H1 (cell line): ENCODE data around the gene ADAMTS17. TPM values are rescaled to one million over a fixed set of nuclear protein-coding genes. Genes with fewer than 3 reads are reported as not detected.

Source experiments
- EGR1 ChIP-seq: IDR thresholded peaks from 2 replicates; pipeline ENCODE4 v1.6.1; 2011; ENCODE audit warnings: low read depth, low read length, borderline replicate concordance
- GABPA ChIP-seq: IDR thresholded peaks from 2 replicates; pipeline ENCODE4 v1.6.1; 2011; ENCODE audit warnings: mild to moderate bottlenecking, low read length, moderate library complexity, borderline replicate concordance; ENCODE audit not compliant: insufficient read depth
- RAD21 ChIP-seq, 2 experiments: IDR thresholded peaks in 1 of 2; conservative IDR thresholded peaks in 1 of 2; 2 replicates each; pipeline ENCODE4 v1.6.1; 2011; ENCODE audit warnings: low read depth in 2 of 2, low read length in 2 of 2, improper control_type of control experiment in 1 of 2, inconsistent platforms in 1 of 2, mild to moderate bottlenecking in 1 of 2, moderate library complexity in 1 of 2
- RBBP5 ChIP-seq: IDR thresholded peaks from 2 replicates; pipeline ENCODE4 v1.7.1; 2012; ENCODE audit warnings: low read depth, mild to moderate bottlenecking, inconsistent platforms, low read length, moderate library complexity, borderline replicate concordance
- SIX5 ChIP-seq: IDR thresholded peaks from 2 replicates; pipeline ENCODE4 v1.6.1; 2011; ENCODE audit warnings: mild to moderate bottlenecking, low read depth, low read length
- SP4 ChIP-seq: IDR thresholded peaks from 2 replicates; pipeline ENCODE4 v1.6.1; 2012; ENCODE audit warnings: low read length, inconsistent platforms
- TAF1 ChIP-seq: IDR thresholded peaks from 2 replicates; pipeline ENCODE4 v1.6.1; 2011; ENCODE audit warnings: mild to moderate bottlenecking, low read depth, low read length
- polyA plus RNA-seq, 7 experiments: library from polyadenylated mRNA; depleted of rRNA in 3 of 7; stranded (reverse) in 5 of 7; unstranded in 2 of 7; fragments of >200 nt in 5 of 7; fragments of 200-250 nt in 2 of 7; gene quantifications; 1 replicate in 5 of 7; 2 replicates in 1 of 7; 4 replicates in 1 of 7; pipeline versions ENCODE4 v1.2.1 to v1.2.3, GENCODE V29; 2011 to 2013; ENCODE audit warnings: missing spikeins in 2 of 7, mixed read lengths in 2 of 7
- total RNA-seq: library from RNA; stranded (reverse); fragmentation: NEBNext Ultra II Directional; extraction: Animal tissue kit (Norgen Biotek cat#: 25700); gene quantifications from 2 replicates; pipeline ENCODE4 v1.2.1, GENCODE V29; 2021
- TF ChIP-seq, protein P1 (sequence below): fragments of 300-600 bp; sonication (generic); IDR thresholded peaks from 2 replicates; pipeline ENCODE4 v1.7.1; 2012; ENCODE audit warnings: low read length, moderate library complexity, mild to moderate bottlenecking, inconsistent platforms; ENCODE audit not compliant: insufficient replicate concordance
- TF ChIP-seq, protein P2 (sequence below): IDR thresholded peaks from 2 replicates; pipeline ENCODE4 v1.6.1; 2012; ENCODE audit warnings: inconsistent platforms
- TF ChIP-seq, protein P3 (sequence below): IDR thresholded peaks from 2 replicates; pipeline ENCODE4 v1.6.1; 2012; ENCODE audit warnings: low read length, inconsistent platforms

Gene ADAMTS17
- total and polyA plus RNA-seq, 2 of the 8 experiments (the other 6 are each of a cell fraction or from before 2014, with no cell fraction given), result 0.51 to 1.7 TPM

DNA sequence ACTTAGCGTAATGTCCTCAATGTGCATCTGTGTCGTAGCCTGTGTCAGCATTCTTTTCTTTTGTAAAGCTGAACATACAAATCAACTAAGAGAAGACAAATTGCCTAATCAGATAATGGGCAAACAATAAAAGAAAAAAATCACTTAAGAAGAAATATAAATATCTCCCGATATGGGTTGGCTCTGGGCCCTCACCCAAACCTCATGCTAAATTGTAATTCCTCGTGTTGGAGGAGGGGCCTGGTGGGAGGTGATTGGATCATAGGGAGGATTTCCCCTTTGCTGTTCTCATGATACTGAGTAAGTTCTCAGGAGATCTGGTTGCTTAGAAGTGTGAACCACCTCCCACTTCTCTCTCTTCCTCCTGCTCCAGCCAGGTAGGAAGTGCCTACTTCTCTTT is 323.6 kb downstream of the ADAMTS17 start (continued):
- TF ChIP-seq, protein P1, sequence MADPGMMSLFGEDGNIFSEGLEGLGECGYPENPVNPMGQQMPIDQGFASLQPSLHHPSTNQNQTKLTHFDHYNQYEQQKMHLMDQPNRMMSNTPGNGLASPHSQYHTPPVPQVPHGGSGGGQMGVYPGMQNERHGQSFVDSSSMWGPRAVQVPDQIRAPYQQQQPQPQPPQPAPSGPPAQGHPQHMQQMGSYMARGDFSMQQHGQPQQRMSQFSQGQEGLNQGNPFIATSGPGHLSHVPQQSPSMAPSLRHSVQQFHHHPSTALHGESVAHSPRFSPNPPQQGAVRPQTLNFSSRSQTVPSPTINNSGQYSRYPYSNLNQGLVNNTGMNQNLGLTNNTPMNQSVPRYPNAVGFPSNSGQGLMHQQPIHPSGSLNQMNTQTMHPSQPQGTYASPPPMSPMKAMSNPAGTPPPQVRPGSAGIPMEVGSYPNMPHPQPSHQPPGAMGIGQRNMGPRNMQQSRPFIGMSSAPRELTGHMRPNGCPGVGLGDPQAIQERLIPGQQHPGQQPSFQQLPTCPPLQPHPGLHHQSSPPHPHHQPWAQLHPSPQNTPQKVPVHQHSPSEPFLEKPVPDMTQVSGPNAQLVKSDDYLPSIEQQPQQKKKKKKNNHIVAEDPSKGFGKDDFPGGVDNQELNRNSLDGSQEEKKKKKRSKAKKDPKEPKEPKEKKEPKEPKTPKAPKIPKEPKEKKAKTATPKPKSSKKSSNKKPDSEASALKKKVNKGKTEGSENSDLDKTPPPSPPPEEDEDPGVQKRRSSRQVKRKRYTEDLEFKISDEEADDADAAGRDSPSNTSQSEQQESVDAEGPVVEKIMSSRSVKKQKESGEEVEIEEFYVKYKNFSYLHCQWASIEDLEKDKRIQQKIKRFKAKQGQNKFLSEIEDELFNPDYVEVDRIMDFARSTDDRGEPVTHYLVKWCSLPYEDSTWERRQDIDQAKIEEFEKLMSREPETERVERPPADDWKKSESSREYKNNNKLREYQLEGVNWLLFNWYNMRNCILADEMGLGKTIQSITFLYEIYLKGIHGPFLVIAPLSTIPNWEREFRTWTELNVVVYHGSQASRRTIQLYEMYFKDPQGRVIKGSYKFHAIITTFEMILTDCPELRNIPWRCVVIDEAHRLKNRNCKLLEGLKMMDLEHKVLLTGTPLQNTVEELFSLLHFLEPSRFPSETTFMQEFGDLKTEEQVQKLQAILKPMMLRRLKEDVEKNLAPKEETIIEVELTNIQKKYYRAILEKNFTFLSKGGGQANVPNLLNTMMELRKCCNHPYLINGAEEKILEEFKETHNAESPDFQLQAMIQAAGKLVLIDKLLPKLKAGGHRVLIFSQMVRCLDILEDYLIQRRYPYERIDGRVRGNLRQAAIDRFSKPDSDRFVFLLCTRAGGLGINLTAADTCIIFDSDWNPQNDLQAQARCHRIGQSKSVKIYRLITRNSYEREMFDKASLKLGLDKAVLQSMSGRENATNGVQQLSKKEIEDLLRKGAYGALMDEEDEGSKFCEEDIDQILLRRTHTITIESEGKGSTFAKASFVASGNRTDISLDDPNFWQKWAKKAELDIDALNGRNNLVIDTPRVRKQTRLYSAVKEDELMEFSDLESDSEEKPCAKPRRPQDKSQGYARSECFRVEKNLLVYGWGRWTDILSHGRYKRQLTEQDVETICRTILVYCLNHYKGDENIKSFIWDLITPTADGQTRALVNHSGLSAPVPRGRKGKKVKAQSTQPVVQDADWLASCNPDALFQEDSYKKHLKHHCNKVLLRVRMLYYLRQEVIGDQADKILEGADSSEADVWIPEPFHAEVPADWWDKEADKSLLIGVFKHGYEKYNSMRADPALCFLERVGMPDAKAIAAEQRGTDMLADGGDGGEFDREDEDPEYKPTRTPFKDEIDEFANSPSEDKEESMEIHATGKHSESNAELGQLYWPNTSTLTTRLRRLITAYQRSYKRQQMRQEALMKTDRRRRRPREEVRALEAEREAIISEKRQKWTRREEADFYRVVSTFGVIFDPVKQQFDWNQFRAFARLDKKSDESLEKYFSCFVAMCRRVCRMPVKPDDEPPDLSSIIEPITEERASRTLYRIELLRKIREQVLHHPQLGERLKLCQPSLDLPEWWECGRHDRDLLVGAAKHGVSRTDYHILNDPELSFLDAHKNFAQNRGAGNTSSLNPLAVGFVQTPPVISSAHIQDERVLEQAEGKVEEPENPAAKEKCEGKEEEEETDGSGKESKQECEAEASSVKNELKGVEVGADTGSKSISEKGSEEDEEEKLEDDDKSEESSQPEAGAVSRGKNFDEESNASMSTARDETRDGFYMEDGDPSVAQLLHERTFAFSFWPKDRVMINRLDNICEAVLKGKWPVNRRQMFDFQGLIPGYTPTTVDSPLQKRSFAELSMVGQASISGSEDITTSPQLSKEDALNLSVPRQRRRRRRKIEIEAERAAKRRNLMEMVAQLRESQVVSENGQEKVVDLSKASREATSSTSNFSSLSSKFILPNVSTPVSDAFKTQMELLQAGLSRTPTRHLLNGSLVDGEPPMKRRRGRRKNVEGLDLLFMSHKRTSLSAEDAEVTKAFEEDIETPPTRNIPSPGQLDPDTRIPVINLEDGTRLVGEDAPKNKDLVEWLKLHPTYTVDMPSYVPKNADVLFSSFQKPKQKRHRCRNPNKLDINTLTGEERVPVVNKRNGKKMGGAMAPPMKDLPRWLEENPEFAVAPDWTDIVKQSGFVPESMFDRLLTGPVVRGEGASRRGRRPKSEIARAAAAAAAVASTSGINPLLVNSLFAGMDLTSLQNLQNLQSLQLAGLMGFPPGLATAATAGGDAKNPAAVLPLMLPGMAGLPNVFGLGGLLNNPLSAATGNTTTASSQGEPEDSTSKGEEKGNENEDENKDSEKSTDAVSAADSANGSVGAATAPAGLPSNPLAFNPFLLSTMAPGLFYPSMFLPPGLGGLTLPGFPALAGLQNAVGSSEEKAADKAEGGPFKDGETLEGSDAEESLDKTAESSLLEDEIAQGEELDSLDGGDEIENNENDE, result no peak
- TF ChIP-seq, protein P2, sequence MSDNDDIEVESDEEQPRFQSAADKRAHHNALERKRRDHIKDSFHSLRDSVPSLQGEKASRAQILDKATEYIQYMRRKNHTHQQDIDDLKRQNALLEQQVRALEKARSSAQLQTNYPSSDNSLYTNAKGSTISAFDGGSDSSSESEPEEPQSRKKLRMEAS, result no peak
- TF ChIP-seq EGR1 (no peak), RAD21 (IDR thresholded peaks at IDR 0.05 in 1 of 2, conservative IDR thresholded peaks at IDR 0.05 in 1 of 2; ENCODE audit: low read depth in 2 of 2, low read length in 2 of 2) (no peak), TAF1 (no peak), RBBP5 (no peak), SP4 (no peak), SIX5 (no peak), GABPA (no peak)
- TF ChIP-seq, protein P3, sequence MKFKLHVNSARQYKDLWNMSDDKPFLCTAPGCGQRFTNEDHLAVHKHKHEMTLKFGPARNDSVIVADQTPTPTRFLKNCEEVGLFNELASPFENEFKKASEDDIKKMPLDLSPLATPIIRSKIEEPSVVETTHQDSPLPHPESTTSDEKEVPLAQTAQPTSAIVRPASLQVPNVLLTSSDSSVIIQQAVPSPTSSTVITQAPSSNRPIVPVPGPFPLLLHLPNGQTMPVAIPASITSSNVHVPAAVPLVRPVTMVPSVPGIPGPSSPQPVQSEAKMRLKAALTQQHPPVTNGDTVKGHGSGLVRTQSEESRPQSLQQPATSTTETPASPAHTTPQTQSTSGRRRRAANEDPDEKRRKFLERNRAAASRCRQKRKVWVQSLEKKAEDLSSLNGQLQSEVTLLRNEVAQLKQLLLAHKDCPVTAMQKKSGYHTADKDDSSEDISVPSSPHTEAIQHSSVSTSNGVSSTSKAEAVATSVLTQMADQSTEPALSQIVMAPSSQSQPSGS, result no peak
